ENCODE results near the gene ADAM33.

ADAM33 gene

GRCh38 chr20:3654326-3655130, 27.3 kb downstream of the ADAM33 start:
- Histone ChIP-seq H3K27me3 (ENCODE audit: insufficient read depth, low read length) (peaks cover 19% of the 10 kb centered on the region), H2AFZ (ENCODE audit: low read length, unreplicated experiment) (no peak overlapping the region), H3K79me2 (ENCODE audit: control insufficient read depth, insufficient read depth, low read length, unreplicated experiment) (no peaks in the 10 kb centered on the region), H3K4me1 (ENCODE audit: control insufficient read depth, insufficient read depth, low read length, unreplicated experiment) (no peaks in the 10 kb centered on the region), H3K27ac (ENCODE audit: low read depth, low read length) (no peak overlapping the region), H3K4me3 (ENCODE audit: low read depth, low read length) (no peak overlapping the region), H3K36me3 (ENCODE audit: insufficient read depth, low read length) (no peaks in the 10 kb centered on the region)

DNA sequence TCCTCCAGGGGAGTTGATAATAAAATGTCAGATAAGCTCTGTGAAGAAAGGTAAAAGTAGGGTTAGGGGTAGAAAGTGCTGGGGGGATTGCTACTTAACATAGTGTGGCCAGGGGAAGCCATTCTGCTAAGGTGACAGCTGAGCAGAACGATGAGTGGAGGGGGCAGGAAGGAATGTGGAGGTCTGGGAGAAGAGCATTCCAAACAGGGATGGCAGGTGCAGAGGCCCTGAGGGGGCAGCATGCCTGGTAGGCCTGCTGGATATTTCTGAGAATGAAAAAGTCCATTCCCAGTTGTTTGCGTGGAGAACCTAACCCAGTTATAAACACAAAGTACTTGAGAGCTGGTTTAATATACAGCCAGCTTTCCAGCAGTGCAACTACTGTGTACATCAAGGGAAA, 27.9 kb downstream of the ADAM33 start:
- Histone ChIP-seq H3K4me3 (ENCODE audit: low read depth, low read length) (no peak overlapping the region), H3K79me2 (ENCODE audit: control insufficient read depth, insufficient read depth, low read length, unreplicated experiment) (no peaks in the 10 kb centered on the region), H2AFZ (ENCODE audit: low read length, unreplicated experiment) (no peak overlapping the region), H3K36me3 (ENCODE audit: insufficient read depth, low read length) (no peaks in the 10 kb centered on the region), H3K27me3 (ENCODE audit: insufficient read depth, low read length) (peaks cover 13% of the 10 kb centered on the region), H3K4me1 (ENCODE audit: control insufficient read depth, insufficient read depth, low read length, unreplicated experiment) (no peaks in the 10 kb centered on the region), H3K27ac (ENCODE audit: low read depth, low read length) (no peak overlapping the region)

DNA sequence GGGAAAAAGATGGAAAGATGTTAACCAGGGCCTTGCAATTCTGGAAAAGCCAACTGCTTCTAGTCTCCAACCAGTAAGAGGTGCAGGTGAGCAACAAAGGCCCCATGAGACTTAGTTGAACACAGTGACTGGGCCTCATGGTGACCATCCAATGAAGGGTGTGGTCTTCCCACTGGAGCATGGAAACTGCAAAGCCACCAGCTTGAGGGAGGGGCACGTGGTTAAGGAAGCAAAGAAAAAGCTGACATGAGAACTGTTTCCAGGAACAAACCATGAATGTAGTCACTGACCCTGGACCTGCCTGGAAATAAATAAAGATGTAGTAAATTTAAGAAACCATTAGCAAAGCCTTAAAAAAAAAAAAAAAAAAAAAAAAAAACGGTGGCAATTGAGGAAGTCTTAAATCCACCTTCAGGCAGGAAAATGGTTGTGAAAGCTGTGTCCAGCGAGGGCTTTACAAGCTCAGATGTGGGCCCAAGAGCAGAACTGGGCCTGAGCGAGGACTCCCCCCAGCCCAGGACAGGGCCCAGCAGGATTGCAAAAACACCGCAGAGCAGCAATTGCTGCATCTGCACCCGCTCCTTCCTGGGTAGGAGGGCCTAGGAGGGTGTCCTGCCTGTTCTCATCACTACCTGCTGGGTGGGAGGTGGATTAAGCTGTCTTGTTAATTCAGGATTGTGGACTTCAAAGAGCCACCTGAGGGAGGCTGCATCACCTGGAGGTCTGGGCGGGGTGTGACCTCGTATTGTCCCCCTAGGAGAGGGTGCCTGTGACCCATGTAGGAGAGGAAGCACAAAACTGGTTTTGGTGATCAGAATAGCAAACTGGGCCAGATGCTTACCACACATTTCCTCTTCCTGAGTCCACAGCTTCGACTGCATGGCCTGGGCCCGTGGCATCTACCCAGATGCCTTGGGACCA, 28.9 kb downstream of the ADAM33 start:
- H3K4me1 ChIP-seq (ENCODE audit: control insufficient read depth, insufficient read depth, low read length, unreplicated experiment), result no peaks in the 10 kb centered on the region
- H3K27ac ChIP-seq (ENCODE audit: low read depth, low read length), result no peak overlapping the region
- H3K27me3 ChIP-seq (ENCODE audit: insufficient read depth, low read length), result peaks cover 3% of the 10 kb centered on the region; the same call in 1 of the 2 replicates
- H3K4me3 ChIP-seq (ENCODE audit: low read depth, low read length), result no peak overlapping the region
- H3K79me2 ChIP-seq (ENCODE audit: control insufficient read depth, insufficient read depth, low read length, unreplicated experiment), result no peaks in the 10 kb centered on the region
- H3K36me3 ChIP-seq (ENCODE audit: insufficient read depth, low read length), result no peaks in the 10 kb centered on the region
- no peak overlapping the region for H2AFZ ChIP-seq (ENCODE audit: low read length, unreplicated experiment)

DNA sequence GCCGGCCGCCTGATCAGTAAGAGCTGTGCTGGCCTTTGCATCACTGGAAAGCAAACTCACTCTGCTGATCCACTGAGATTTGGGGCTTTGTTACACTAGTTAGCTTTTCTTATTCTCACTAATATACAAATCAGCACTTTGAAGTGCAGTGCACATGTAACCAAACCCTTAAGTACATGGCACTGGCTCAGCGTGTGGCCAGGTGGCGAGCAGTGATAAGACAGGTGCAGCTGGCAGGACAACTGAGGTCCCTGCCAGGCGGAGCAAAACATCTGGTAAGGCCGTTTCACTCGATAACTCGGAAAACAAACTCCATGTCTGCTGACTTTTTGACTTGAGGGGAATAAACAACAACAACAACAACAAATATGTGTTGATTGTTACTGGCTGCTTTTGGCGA, 29.6 kb downstream of the ADAM33 start:
- H3K36me3 ChIP-seq (ENCODE audit: insufficient read depth, low read length), result no peaks in the 10 kb centered on the region
- no peak overlapping the region for H2AFZ ChIP-seq (ENCODE audit: low read length, unreplicated experiment)
- H3K27me3 ChIP-seq (ENCODE audit: insufficient read depth, low read length), result no peaks in the 10 kb centered on the region
- H3K27ac ChIP-seq (ENCODE audit: low read depth, low read length), result no peak overlapping the region
- H3K4me1 ChIP-seq (ENCODE audit: control insufficient read depth, insufficient read depth, low read length, unreplicated experiment), result no peaks in the 10 kb centered on the region
- no peak overlapping the region for H3K4me3 ChIP-seq (ENCODE audit: low read depth, low read length)
- H3K79me2 ChIP-seq (ENCODE audit: control insufficient read depth, insufficient read depth, low read length, unreplicated experiment), result no peaks in the 10 kb centered on the region

DNA sequence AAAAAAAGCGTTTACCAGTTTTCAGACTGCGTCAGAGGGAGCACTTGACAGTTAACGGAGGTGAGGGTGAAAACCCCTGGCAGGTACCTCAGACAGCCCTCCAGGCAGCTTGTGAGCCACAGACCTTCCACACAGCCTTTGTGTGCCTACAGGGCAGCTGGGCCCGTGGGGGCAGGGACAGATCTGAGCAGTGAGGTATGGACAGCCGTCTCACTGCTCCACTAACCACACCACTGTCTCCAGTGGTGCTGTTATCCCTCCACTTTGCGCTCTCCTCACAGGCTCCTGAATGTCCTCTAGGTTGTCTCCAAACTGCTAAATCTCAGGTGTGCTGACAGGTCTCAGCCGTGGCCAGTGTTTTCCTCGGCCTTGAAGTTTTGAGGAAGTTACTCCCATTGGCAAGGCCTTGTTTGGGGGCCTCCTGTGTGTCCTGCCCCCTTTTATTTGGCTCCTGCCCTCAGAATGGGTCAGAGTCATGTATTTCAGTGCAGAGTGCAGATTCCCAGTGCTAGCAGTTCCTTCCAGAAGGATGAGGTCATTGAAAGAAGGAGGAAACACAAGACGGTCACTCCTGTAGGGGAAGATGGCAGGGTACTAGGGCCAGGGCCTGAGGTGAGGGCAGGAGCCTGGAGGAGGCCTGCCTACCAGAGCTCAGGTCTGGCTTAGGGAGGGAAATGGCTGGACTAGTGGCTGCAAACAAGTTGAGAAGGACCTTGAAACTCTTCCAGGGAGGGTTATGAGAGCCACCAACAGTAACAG, 30.4 kb downstream of the ADAM33 start:
- Histone ChIP-seq H3K27ac (ENCODE audit: low read depth, low read length) (no peak overlapping the region), H3K79me2 (ENCODE audit: control insufficient read depth, insufficient read depth, low read length, unreplicated experiment) (no peaks in the 10 kb centered on the region), H2AFZ (ENCODE audit: low read length, unreplicated experiment) (no peak overlapping the region), H3K27me3 (ENCODE audit: insufficient read depth, low read length) (no peaks in the 10 kb centered on the region), H3K4me1 (ENCODE audit: control insufficient read depth, insufficient read depth, low read length, unreplicated experiment) (no peaks in the 10 kb centered on the region), H3K4me3 (ENCODE audit: low read depth, low read length) (no peak overlapping the region), H3K36me3 (ENCODE audit: insufficient read depth, low read length) (no peaks in the 10 kb centered on the region)

DNA sequence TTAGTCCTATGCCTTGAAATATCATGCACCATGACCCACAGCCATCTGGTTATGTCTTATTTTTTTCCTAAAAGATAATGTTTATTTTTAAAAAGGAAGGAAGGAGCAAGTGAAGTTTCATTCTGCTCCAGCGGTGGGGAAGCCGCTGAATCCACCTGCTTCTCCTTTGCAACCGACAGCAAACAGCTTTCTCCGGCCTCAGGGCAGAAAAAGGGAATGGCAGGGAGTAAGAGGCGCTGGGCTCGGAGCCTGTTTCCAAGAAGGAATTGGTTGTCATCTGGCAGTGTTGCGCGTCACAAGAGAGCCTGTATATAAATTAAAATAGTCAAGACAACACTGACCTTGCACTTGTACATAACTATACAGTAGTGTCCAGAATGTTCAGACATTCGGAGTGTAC, 32.9 kb downstream of the ADAM33 start:
- Histone ChIP-seq H2AFZ (ENCODE audit: low read length, unreplicated experiment) (no peak overlapping the region), H3K36me3 (ENCODE audit: insufficient read depth, low read length) (no peaks in the 10 kb centered on the region), H3K27me3 (ENCODE audit: insufficient read depth, low read length) (no peaks in the 10 kb centered on the region), H3K79me2 (ENCODE audit: control insufficient read depth, insufficient read depth, low read length, unreplicated experiment) (no peaks in the 10 kb centered on the region), H3K27ac (ENCODE audit: low read depth, low read length) (no peak overlapping the region), H3K4me3 (ENCODE audit: low read depth, low read length) (no peak overlapping the region), H3K4me1 (ENCODE audit: control insufficient read depth, insufficient read depth, low read length, unreplicated experiment) (no peaks in the 10 kb centered on the region)

GRCh38 chr20:3647473-3647872, 34.3 kb downstream of the ADAM33 start:
- Histone ChIP-seq H2AFZ (ENCODE audit: low read length, unreplicated experiment) (no peak overlapping the region), H3K27ac (ENCODE audit: low read depth, low read length) (no peak overlapping the region), H3K36me3 (ENCODE audit: insufficient read depth, low read length) (no peaks in the 10 kb centered on the region), H3K4me3 (ENCODE audit: low read depth, low read length) (no peak overlapping the region), H3K4me1 (ENCODE audit: control insufficient read depth, insufficient read depth, low read length, unreplicated experiment) (no peaks in the 10 kb centered on the region), H3K79me2 (ENCODE audit: control insufficient read depth, insufficient read depth, low read length, unreplicated experiment) (no peaks in the 10 kb centered on the region), H3K27me3 (ENCODE audit: insufficient read depth, low read length) (no peaks in the 10 kb centered on the region)

DNA sequence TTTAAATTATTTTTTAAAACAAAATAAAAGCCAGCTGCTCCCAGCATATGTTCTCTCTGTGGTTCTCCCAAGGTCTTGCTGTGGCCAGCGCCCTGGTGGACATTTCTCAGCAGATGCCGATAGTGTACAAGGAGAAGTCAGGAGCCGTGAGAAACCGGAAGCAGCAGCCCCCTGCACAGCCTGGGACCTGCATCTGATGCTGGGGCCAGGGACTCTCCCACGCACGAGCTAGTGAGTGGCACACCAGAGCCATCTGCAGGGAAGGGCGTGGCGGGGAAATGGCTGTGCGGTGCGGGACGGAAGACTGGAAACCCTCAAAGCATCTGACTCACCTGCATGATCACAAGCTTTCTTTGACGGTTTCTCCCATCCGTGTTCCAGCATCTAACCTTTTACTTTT, 35.2 kb downstream of the ADAM33 start:
- Histone ChIP-seq H3K27ac (ENCODE audit: low read depth, low read length) (no peak overlapping the region), H3K79me2 (ENCODE audit: control insufficient read depth, insufficient read depth, low read length, unreplicated experiment) (no peaks in the 10 kb centered on the region), H3K4me3 (ENCODE audit: low read depth, low read length) (no peak overlapping the region), H3K36me3 (ENCODE audit: insufficient read depth, low read length) (no peaks in the 10 kb centered on the region), H3K27me3 (ENCODE audit: insufficient read depth, low read length) (no peaks in the 10 kb centered on the region), H2AFZ (ENCODE audit: low read length, unreplicated experiment) (no peak overlapping the region), H3K4me1 (ENCODE audit: control insufficient read depth, insufficient read depth, low read length, unreplicated experiment) (no peaks in the 10 kb centered on the region)

DNA sequence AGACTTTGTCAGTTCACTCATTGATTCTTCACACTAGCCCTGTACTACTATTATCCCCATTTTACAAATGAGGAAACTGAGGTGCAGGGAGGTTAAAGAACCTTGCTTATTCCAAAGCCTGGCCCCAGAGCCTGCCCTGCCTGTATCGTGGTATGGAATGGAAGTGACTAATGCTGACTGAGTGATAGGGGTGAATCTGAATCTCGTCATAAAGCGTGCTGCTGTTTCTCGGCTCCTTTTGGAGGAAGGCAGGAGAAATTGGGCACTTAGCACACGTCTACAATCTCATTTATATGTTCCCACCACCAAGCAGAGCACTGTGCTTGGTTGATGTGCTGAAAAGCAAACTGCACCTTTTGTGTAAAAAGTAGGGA, 35.8 kb downstream of the ADAM33 start:
- H3K4me1 ChIP-seq (ENCODE audit: control insufficient read depth, insufficient read depth, low read length, unreplicated experiment), result no peaks in the 10 kb centered on the region
- no peaks in the 10 kb centered on the region for H3K36me3 ChIP-seq (ENCODE audit: insufficient read depth, low read length)
- H3K27ac ChIP-seq (ENCODE audit: low read depth, low read length), result no peak overlapping the region
- H3K79me2 ChIP-seq (ENCODE audit: control insufficient read depth, insufficient read depth, low read length, unreplicated experiment), result no peaks in the 10 kb centered on the region
- H3K27me3 ChIP-seq (ENCODE audit: insufficient read depth, low read length), result no peaks in the 10 kb centered on the region
- H2AFZ ChIP-seq (ENCODE audit: low read length, unreplicated experiment), result no peak overlapping the region
- H3K4me3 ChIP-seq (ENCODE audit: low read depth, low read length), result no peak overlapping the region

DNA sequence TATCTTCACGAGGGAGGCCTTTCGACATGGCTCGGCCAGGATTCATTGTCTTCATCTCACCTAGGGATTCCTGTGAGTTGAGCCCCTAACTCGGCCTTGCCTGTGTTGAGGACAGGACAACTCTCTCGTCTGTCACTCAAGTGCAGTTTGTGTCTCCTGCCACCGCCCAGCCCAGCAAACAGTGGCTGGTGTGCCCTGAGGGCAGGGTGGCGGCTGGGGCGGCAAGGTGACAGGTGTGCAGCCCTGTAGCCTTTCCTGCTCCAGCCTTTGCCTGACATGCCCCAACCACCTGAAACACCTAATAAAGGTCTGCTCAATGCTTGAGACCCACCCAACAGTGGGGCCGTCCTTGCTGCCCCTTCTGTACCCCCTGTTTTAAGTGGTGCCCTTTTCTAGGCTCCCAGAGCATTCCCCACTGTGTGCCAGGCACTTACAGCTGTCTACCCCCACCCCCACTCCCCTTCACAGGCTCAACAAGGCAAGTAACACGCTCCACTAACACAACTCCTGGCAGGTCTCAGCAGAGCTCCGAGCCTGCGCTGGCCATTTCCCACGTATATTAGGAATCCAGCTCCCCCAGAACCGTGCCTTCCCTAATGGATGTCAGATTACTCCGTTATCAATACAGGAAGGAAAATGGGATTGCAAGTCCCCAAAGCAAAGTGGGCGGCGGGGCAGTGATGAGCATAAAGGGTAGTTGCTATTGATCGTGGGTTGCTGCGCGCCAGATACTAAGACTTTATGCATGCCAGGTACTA, 36.3 kb downstream of the ADAM33 start:
- Histone ChIP-seq H3K4me3 (ENCODE audit: low read depth, low read length) (no peak overlapping the region), H3K27me3 (ENCODE audit: insufficient read depth, low read length) (no peaks in the 10 kb centered on the region), H2AFZ (ENCODE audit: low read length, unreplicated experiment) (no peak overlapping the region), H3K79me2 (ENCODE audit: control insufficient read depth, insufficient read depth, low read length, unreplicated experiment) (no peaks in the 10 kb centered on the region), H3K4me1 (ENCODE audit: control insufficient read depth, insufficient read depth, low read length, unreplicated experiment) (no peaks in the 10 kb centered on the region), H3K27ac (ENCODE audit: low read depth, low read length) (no peak overlapping the region), H3K36me3 (ENCODE audit: insufficient read depth, low read length) (0 out of 2 replicates have a peak, but pooled peaks cover 4% of the 10 kb centered on the region)

Data from ACC112 (cell line).